ENCODE results near the gene GARNL3. TPM values are rescaled to one million over a fixed set of nuclear protein-coding genes. Genes with fewer than 3 reads are reported as not detected.
A peak's percentile ranks its signal among the peaks of the same experiment; 100 is the strongest.

Gene GARNL3
- total RNA-seq, 1 experiment from 2014 or later, result 11.5 TPM

DNA sequence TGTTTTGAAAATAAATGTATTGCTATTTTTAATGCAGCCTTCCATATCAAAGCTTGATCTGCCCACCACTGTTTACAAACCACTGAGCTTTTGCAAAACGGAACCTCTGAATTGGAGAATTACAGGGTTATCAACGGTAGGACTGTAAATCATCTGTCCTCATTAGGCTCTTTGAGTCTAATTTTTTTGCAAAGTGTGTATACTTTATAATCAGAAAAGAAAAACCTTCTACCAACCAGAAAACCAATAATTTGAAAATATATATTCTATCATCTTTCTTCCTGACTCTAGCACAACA is 125.6 kb downstream of the GARNL3 start:
- ChIA-PET POLR2A (no interaction called here), CTCF (no interaction called here)
- Histone ChIP-seq H3K4me3 (ENCODE audit: low read depth in 2 of 2, low read length in 2 of 2) (no peak overlapping the region), H3K9me3 (ENCODE audit: control insufficient read depth, insufficient read depth, low read depth, low read length) (no peaks in the 10 kb centered on the region), H3K27ac (ENCODE audit: low read length) (peak overlapping the region; percentile 93), H3K27me3 (ENCODE audit: control insufficient read depth, insufficient read depth, low read length) (no peaks in the 10 kb centered on the region), H3K4me1 (ENCODE audit: control insufficient read depth, insufficient read depth, low read length) (peaks cover 35% of the 10 kb centered on the region), H3K36me3 (ENCODE audit: control insufficient read depth, insufficient read depth, low read length) (no peaks in the 10 kb centered on the region)
- ATAC-seq (no peak), DNase-seq (ENCODE audit: low read depth, low spot score) (no peak)
- intact Hi-C loops (cut with micrococcal nuclease; ENCODE audit: unreplicated experiment) (no loop called here), in situ Hi-C loops (cut with HindIII; ENCODE audit: low pct_unique_long_range_greater_than_20kb, low sequenced_read_pairs) (no loop called here)
- TF ChIP-seq POLR2AphosphoS5 (IDR thresholded peaks at IDR 0.05; ENCODE audit: low read depth, low read length) (no peak), SIN3A (IDR thresholded peaks at IDR 0.05; ENCODE audit: borderline replicate concordance, insufficient read depth, low read depth, low read length) (no peak), TCF7L2 (IDR thresholded peaks at IDR 0.05; ENCODE audit: low read depth, low read length) (no peak)
- TF ChIP-seq, protein P1, sequence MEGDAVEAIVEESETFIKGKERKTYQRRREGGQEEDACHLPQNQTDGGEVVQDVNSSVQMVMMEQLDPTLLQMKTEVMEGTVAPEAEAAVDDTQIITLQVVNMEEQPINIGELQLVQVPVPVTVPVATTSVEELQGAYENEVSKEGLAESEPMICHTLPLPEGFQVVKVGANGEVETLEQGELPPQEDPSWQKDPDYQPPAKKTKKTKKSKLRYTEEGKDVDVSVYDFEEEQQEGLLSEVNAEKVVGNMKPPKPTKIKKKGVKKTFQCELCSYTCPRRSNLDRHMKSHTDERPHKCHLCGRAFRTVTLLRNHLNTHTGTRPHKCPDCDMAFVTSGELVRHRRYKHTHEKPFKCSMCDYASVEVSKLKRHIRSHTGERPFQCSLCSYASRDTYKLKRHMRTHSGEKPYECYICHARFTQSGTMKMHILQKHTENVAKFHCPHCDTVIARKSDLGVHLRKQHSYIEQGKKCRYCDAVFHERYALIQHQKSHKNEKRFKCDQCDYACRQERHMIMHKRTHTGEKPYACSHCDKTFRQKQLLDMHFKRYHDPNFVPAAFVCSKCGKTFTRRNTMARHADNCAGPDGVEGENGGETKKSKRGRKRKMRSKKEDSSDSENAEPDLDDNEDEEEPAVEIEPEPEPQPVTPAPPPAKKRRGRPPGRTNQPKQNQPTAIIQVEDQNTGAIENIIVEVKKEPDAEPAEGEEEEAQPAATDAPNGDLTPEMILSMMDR (IDR thresholded peaks at IDR 0.05), result no peak
- TF ChIP-seq, protein P2, sequence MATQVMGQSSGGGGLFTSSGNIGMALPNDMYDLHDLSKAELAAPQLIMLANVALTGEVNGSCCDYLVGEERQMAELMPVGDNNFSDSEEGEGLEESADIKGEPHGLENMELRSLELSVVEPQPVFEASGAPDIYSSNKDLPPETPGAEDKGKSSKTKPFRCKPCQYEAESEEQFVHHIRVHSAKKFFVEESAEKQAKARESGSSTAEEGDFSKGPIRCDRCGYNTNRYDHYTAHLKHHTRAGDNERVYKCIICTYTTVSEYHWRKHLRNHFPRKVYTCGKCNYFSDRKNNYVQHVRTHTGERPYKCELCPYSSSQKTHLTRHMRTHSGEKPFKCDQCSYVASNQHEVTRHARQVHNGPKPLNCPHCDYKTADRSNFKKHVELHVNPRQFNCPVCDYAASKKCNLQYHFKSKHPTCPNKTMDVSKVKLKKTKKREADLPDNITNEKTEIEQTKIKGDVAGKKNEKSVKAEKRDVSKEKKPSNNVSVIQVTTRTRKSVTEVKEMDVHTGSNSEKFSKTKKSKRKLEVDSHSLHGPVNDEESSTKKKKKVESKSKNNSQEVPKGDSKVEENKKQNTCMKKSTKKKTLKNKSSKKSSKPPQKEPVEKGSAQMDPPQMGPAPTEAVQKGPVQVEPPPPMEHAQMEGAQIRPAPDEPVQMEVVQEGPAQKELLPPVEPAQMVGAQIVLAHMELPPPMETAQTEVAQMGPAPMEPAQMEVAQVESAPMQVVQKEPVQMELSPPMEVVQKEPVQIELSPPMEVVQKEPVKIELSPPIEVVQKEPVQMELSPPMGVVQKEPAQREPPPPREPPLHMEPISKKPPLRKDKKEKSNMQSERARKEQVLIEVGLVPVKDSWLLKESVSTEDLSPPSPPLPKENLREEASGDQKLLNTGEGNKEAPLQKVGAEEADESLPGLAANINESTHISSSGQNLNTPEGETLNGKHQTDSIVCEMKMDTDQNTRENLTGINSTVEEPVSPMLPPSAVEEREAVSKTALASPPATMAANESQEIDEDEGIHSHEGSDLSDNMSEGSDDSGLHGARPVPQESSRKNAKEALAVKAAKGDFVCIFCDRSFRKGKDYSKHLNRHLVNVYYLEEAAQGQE (IDR thresholded peaks at IDR 0.05; ENCODE audit: insufficient read depth in 1 of 2, low read depth in 2 of 2, low read length in 1 of 2), result no peak
- BruUV-seq (replicated peaks), result no TSS peak

DNA sequence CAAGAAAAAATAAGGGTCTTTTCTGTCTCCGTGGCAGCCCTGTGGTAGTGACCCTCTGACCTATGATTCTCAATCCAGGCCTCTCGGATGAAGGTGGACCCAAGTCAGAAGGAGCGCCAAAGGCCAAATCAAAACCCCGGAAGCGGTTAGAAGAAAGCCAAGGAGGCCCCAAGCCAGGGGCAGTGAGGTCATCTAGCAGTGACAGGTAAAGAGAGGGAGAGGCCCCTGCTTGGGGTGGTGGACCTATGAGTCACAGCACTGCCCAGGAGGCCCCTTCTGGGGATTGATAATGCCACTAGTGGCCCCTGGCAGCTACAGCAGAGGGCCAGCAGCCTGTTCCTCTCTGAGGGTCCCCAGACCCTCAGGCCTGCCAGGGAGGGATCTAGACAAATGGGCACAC is 126.0 kb downstream of the GARNL3 start:
- H3K4me1 ChIP-seq (ENCODE audit: control insufficient read depth, insufficient read depth, low read length), result peaks cover 36% of the 10 kb centered on the region
- TF ChIP-seq, protein P2 (IDR thresholded peaks at IDR 0.05; ENCODE audit: insufficient read depth in 1 of 2, low read depth in 2 of 2, low read length in 1 of 2), result no peak
- TF ChIP-seq TCF7L2 (IDR thresholded peaks at IDR 0.05; ENCODE audit: low read depth, low read length), result 0 out of 2 replicates have a peak, but pooled peaks have one; percentile 21
- DNase-seq (ENCODE audit: low read depth, low spot score), result no peak
- no peaks in the 10 kb centered on the region for H3K27me3 ChIP-seq (ENCODE audit: control insufficient read depth, insufficient read depth, low read length)
- H3K27ac ChIP-seq (ENCODE audit: low read length), result peak overlapping the region; percentile 93
- no TSS peak for BruUV-seq (replicated peaks)
- no peak overlapping the region for H3K4me3 ChIP-seq (ENCODE audit: low read depth in 2 of 2, low read length in 2 of 2)
- no peaks in the 10 kb centered on the region for H3K36me3 ChIP-seq (ENCODE audit: control insufficient read depth, insufficient read depth, low read length)
- in situ Hi-C loops (cut with HindIII; ENCODE audit: low pct_unique_long_range_greater_than_20kb, low sequenced_read_pairs), result no loop called here
- ChIA-PET POLR2A (no interaction called here), CTCF (no interaction called here)
- intact Hi-C loops (cut with micrococcal nuclease; ENCODE audit: unreplicated experiment), result no loop called here
- no peak for ATAC-seq
- no peaks in the 10 kb centered on the region for H3K9me3 ChIP-seq (ENCODE audit: control insufficient read depth, insufficient read depth, low read depth, low read length)
